PC-9 (cell line): Measurements from ENCODE around the gene HOXA5. TPM values are rescaled to one million over a fixed set of nuclear protein-coding genes. Genes with fewer than 3 reads are reported as not detected.

Source experiments
- BruUV-seq: library from RNA; stranded (reverse); fragments of 400-500 nt; replicated peaks from 2 replicates; lab custom pipeline; 2021; lab: Mats Ljungman, UMichigan
- CTCF ChIA-PET: fragments of 300-600 bp; sonication (Branson Sonifier 250); formaldehyde crosslinking; loops from one replicate; lab custom pipeline; 2022; ENCODE audit warnings: antibody characterized with exemption; lab: Charles Lee
- POLR2A ChIA-PET: fragments of 300-600 bp; sonication (Branson Sonifier 250); formaldehyde crosslinking; loops from one replicate; lab custom pipeline; 2022; ENCODE audit warnings: antibody characterized with exemption; ENCODE audit not compliant: unreplicated experiment; lab: Charles Lee
- DNase-seq, 2 experiments: peaks; one replicate each; pipeline versions ENCODE4 v3.0.0 to v3.0.0-alpha.2; 2015 to 2022; ENCODE audit warnings: mixed read lengths in 1 of 2
- H2AFZ ChIP-seq: fragments of 200-600 bp; sonication (generic); 2 replicates; pipeline ENCODE4 v1.8.1; 2017; ENCODE audit warnings: antibody characterized with exemption
- H3F3A ChIP-seq: fragments of 200-600 bp; sonication (generic); 2 replicates; pipeline ENCODE4 v1.8.1; 2017; ENCODE audit warnings: antibody characterized with exemption, mild to moderate bottlenecking, low read depth; ENCODE audit not compliant: insufficient read depth
- H3K27ac ChIP-seq: fragments of 200-600 bp; sonication (generic); 2 replicates; pipeline ENCODE4 v1.6.1; 2016; ENCODE audit warnings: mixed run types
- H3K27me3 ChIP-seq: fragments of 200-600 bp; sonication (generic); 2 replicates; pipeline ENCODE4 v1.6.1; 2016; ENCODE audit warnings: low read depth, mixed run types; ENCODE audit not compliant: insufficient read depth
- H3K36me3 ChIP-seq: fragments of 200-600 bp; sonication (generic); 2 replicates; pipeline ENCODE4 v1.6.1; 2016; ENCODE audit warnings: low read depth, mixed run types
- H3K4me1 ChIP-seq: fragments of 200-600 bp; sonication (generic); replicated peaks from 2 replicates; pipeline ENCODE4 v1.6.1; 2016; ENCODE audit warnings: mixed run types; ENCODE audit not compliant: insufficient read depth
- H3K4me2 ChIP-seq: fragments of 200-600 bp; sonication (generic); 2 replicates; pipeline ENCODE4 v1.6.1; 2017; ENCODE audit warnings: mixed run types
- H3K4me3 ChIP-seq: fragments of 200-600 bp; sonication (generic); 2 replicates; pipeline ENCODE4 v1.6.1; 2016; ENCODE audit warnings: mixed run types
- H3K79me2 ChIP-seq: fragments of 200-600 bp; sonication (generic); 2 replicates; pipeline ENCODE4 v1.6.1; 2017; ENCODE audit warnings: low read depth, mixed run types
- H3K9me2 ChIP-seq: fragments of 200-600 bp; sonication (generic); 2 replicates; pipeline ENCODE4 v1.8.1; 2017; ENCODE audit warnings: mild to moderate bottlenecking; ENCODE audit not compliant: insufficient read depth
- H3K9me3 ChIP-seq: fragments of 200-600 bp; sonication (generic); 2 replicates; pipeline ENCODE4 v1.8.1; 2016; ENCODE audit warnings: low read depth; ENCODE audit not compliant: insufficient read depth
- H4K20me1 ChIP-seq: fragments of 200-600 bp; sonication (generic); 2 replicates; pipeline ENCODE4 v1.8.1; 2017; ENCODE audit not compliant: insufficient read depth
- EZH2 ChIP-seq: fragments of 200-600 bp; sonication (generic); IDR thresholded peaks from 2 replicates; pipeline ENCODE4 v1.8.0; 2017; ENCODE audit warnings: antibody characterized with exemption, low read depth
- intact Hi-C: fragments of 100-400 bp; cut with micrococcal nuclease; formaldehyde crosslinking; loops from one replicate; pipeline ENCODE4 v1.10.0; 2022; ENCODE audit not compliant: unreplicated experiment
- total RNA-seq: library from RNA; stranded (reverse); gene quantifications from 2 replicates; pipeline ENCODE4 v1.2.3, GENCODE V29; 2021
- TF ChIP-seq, protein P1 (sequence below): fragments of 200-600 bp; sonication (generic); conservative IDR thresholded peaks from 2 replicates; pipeline ENCODE4 v1.6.1; 2017; ENCODE audit warnings: mixed run types, antibody characterized with exemption, mild to moderate bottlenecking, moderate library complexity

HOXA5 gene
- total RNA-seq, 1 experiment from 2014 or later = 1.0 TPM

DNA sequence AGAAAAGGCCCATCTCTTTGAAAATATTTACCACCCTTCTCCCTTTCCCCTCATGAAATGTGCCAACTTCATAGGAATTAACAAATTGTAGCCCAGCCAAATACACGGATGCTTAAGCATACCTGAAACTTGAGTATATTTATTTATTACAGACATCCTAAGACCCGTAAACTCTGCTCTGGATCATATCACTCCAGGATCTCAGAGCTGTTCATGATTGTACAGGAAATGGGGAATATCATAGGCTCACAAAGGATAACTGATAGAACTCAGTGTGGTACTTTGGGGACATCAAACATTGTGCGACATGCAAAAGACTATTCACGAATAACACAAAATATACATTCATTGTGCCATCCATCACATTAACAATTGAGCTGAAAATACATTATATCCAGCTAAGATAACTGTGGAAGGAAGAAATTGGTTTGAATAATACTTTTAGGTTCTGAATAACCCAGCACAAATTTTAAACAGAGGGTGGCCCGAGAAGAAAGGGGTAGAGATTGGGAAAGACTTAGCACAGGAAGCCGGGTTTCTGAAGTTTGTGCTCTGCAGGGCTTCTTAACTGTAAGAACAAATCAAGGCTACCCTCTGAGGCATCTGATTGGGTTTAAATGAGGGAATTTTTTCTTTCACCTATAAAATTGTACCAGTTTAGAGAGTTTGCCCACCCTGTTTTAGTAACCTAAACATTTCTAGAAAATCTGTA, 50.1 kb downstream of the HOXA5 start:
- Histone ChIP-seq H3K9me2 (no peaks in the 10 kb centered on the region), H3K27ac (no peak overlapping the region), H3K4me1 (peaks cover 55% of the 10 kb centered on the region), H2AFZ (no peak overlapping the region), H3K4me3 (no peak overlapping the region), H3K9me3 (no peaks in the 10 kb centered on the region), H3K4me2 (no peak overlapping the region), H3K27me3 (no peaks in the 10 kb centered on the region), H3F3A (peaks cover 23% of the 10 kb centered on the region; the same call in 1 of the 2 replicates), H4K20me1 (no peaks in the 10 kb centered on the region), H3K79me2 (no peaks in the 10 kb centered on the region), H3K36me3 (no peaks in the 10 kb centered on the region)
- ChIA-PET POLR2A (interaction anchor here (0.6 to 0.7 kb wide), 2 partner anchors 116 to 173 kb away, joined by 4 read pairs; no protein-coding TSS in a partner anchor), CTCF (interaction anchor here (1.1 kb wide), 1 partner anchor 27 kb away, joined by 5 read pairs; no protein-coding TSS in a partner anchor)
- intact Hi-C loops = no loop called here
- BruUV-seq = no TSS peak
- no peak for DNase-seq
- TF ChIP-seq, protein P1, sequence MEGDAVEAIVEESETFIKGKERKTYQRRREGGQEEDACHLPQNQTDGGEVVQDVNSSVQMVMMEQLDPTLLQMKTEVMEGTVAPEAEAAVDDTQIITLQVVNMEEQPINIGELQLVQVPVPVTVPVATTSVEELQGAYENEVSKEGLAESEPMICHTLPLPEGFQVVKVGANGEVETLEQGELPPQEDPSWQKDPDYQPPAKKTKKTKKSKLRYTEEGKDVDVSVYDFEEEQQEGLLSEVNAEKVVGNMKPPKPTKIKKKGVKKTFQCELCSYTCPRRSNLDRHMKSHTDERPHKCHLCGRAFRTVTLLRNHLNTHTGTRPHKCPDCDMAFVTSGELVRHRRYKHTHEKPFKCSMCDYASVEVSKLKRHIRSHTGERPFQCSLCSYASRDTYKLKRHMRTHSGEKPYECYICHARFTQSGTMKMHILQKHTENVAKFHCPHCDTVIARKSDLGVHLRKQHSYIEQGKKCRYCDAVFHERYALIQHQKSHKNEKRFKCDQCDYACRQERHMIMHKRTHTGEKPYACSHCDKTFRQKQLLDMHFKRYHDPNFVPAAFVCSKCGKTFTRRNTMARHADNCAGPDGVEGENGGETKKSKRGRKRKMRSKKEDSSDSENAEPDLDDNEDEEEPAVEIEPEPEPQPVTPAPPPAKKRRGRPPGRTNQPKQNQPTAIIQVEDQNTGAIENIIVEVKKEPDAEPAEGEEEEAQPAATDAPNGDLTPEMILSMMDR = no peak

DNA sequence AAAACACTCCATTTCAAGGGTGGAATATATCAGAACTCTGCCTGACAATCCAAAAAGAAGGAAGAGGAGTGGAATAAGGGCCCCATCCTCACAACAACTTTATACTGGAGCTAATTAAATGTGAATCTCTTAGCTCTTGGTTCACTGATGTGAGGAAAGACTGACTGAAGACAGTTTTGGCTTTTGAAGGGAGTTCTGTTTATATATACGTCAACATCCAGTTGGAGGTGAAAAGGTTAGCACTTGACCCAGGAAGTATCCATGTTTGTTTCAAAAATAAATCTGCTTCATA, 50.7 kb downstream of the HOXA5 start:
- Histone ChIP-seq H3K4me1 (peaks cover 49% of the 10 kb centered on the region), H3K79me2 (no peaks in the 10 kb centered on the region), H3K9me2 (no peaks in the 10 kb centered on the region), H3K4me3 (no peak overlapping the region), H3K36me3 (no peaks in the 10 kb centered on the region), H3K9me3 (no peaks in the 10 kb centered on the region), H3K4me2 (no peak overlapping the region), H3K27ac (no peak overlapping the region), H2AFZ (no peak overlapping the region), H3F3A (peaks cover 22% of the 10 kb centered on the region; the same call in 1 of the 2 replicates), H3K27me3 (no peaks in the 10 kb centered on the region), H4K20me1 (no peaks in the 10 kb centered on the region)
- no peak for TF ChIP-seq EZH2
- TF ChIP-seq, protein P1 = no peak
- ChIA-PET CTCF (no interaction called here), POLR2A (no interaction called here)
- intact Hi-C loops = no loop called here
- DNase-seq = no peak
- no TSS peak for BruUV-seq

DNA sequence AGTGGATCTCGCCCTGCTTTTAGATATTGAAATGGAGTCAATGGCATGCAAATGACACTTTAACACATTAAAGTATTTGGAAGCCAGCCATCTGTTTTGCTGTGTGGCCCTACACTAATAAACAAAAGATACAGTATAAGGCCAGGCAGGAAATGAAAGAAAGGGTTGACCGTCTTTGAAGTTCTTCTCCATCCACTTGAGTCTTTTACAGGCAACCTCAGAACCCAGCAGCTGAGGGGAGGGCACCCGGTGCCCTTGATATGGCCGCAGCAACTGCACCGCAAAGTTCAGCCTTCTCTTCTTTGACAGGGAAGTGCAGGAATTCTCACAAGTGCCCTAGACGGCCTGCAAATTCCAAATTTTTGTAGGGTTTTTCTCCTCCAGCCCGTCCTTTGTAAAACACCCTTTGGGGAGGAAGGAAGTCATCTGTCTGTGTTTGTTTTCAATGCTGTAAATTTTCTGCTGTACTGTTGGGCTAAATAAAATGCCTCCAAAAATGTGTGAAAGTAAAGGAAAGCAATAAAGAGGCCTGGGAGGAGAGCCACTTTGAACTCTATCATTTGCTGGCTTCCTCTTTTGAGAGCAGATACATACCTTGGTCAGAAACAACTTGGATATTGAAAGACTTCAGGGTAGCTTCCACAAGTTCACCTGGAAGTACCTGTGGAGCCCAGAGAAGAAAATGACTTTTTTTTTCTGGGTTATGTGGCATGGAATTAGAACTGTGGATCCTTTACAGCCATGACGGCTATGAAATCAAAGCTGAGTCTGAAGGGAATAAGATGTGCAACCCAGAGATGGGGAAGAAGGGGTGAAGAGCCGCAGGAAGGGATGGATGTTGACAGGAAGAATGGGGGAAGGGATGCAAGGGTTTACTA, 51.3 kb downstream of the HOXA5 start:
- Histone ChIP-seq H3K4me1 (peaks cover 43% of the 10 kb centered on the region), H3K9me3 (no peaks in the 10 kb centered on the region), H3K79me2 (no peaks in the 10 kb centered on the region), H2AFZ (no peak overlapping the region), H3F3A (peaks cover 16% of the 10 kb centered on the region; the same call in 1 of the 2 replicates), H3K4me2 (peak overlapping the region; percentile 52), H3K4me3 (no peak overlapping the region), H4K20me1 (no peaks in the 10 kb centered on the region), H3K9me2 (no peaks in the 10 kb centered on the region), H3K27me3 (no peaks in the 10 kb centered on the region), H3K27ac (peak overlapping the region; percentile 51; the same call in 1 of the 2 replicates), H3K36me3 (no peaks in the 10 kb centered on the region)
- intact Hi-C loops = no loop called here
- TF ChIP-seq, protein P1 = no peak
- no peak for TF ChIP-seq EZH2
- ChIA-PET POLR2A (no interaction called here), CTCF (no interaction called here)
- no TSS peak for BruUV-seq
- DNase-seq = no peak
